ENCODE measurements around the gene ZER1.
"Not testable (repeated sequence)": the region's sequence is repeated elsewhere in the genome, so short reads cannot be mapped to it uniquely, and the experiment has no call there.

ZER1 gene

DNA sequence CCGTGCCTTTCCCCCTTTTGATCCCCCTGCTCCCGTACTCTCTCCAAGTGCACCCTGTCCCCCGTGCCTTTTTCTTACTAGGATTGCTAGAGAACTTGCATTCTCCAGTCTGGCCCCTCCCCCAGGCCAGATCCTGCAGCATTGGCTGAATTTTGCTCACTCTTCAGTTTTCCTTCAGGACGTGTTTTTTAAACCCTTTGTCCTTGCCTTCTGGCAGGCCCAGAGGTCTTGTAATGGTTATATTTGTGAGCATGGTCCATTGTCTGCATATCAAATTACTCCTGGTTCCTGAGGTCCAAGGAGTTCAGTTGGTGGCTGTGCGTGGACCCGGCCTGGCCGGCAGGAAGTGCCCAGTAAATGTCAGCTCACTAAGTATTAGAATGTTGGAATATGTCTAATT, 15.9 kb upstream of the ZER1 start:
- no peak for DNase-seq (ENCODE audit: extremely low read depth, low read depth)
- TF ChIP-seq CTCF (IDR thresholded peaks at IDR 0.05; ENCODE audit: low read depth, low read length, missing control alignments) = no peak
- H3K4me3 ChIP-seq (replicated peaks; ENCODE audit: low read depth, low read length) = peak overlapping the region; percentile 59

DNA sequence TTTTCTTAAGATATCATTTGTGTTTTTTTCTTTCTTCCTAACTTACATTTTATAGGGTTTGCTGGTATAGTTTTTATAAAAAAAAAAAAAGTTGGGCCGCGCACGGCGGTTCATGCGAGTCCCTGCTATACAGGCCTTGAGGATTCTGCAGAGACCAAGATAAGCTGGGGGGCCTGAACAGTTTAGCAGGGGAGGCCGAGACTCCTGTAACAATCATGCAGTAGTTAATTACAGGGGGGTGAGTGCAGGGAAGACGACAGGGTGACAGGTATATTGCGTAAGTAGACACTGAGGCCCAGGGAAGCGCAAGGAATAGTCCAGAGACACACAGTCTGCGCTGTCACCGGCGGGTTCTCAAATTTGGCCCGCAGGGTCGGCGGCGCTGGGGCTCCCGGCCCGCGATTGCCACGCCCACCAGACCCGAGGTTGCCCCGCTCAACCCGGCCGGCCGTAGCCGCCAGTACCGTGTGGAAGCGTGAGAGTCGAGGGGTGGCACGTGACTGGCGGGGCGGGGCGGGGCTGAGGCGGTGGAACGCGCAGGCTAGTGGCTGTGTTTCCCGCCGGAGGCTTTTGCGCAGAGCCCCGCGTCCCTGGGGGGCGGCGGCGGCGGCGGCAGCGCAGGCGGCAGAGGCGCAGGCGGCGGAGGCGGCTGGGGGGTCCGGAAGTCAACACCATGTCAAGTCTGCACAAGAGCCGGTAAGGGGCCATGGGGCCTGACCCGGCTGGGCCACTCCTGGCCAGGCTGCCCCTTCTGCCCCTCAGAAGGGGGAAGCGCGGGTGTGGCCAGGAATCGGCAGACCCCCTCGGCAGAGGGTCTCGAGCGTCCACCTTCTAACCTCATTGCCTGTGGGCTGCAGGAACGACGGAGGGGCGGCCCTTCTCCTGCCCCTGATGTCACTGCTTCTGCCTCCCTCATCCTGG, 15.2 kb upstream of the ZER1 start, which contains the start of gene TBC1D13:
Gene TBC1D13 (plus strand): TSS at position 573 of the 921 bp plus-strand sequence. CDS start 101 bp downstream, at position 674.
- TF ChIP-seq CTCF (IDR thresholded peaks at IDR 0.05; ENCODE audit: low read depth, low read length, missing control alignments) = no peak
- H3K4me3 ChIP-seq (replicated peaks; ENCODE audit: low read depth, low read length) = peak within 1 kb of the TSS; percentile 59
- peak; percentile 21 for DNase-seq (ENCODE audit: extremely low read depth, low read depth)

DNA sequence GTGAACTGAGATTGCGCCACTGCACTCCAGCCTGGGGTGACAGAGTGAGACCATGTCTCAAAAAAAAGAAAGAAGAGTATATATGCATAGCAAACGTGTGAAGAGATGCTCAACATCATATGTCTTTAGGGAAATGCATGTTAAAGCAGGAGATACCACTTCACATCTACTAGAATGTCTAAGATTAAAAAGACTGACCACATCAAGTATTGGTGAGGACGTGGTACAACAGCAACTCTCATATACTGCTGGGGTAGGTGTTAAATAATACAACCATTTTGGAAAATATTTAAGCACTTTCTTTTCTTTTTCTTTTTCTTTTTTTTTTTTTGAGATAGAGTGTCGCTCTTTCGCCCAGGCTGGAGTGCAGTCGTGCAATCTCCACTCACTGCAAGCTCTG, 13.7 kb upstream of the ZER1 start:
- TF ChIP-seq CTCF (IDR thresholded peaks at IDR 0.05; ENCODE audit: low read depth, low read length, missing control alignments) = no peak
- no peak for DNase-seq (ENCODE audit: extremely low read depth, low read depth)
- no peak overlapping the region for H3K4me3 ChIP-seq (replicated peaks; ENCODE audit: low read depth, low read length)

- no peak for DNase-seq (ENCODE audit: extremely low read depth, low read depth)
- H3K4me3 ChIP-seq (replicated peaks; ENCODE audit: low read depth, low read length) = no peak overlapping the region
- no peak for TF ChIP-seq CTCF (IDR thresholded peaks at IDR 0.05; ENCODE audit: low read depth, low read length, missing control alignments)
Observed at GRCh38 chr9:128782669-128783068, 10.9 kb upstream of the ZER1 start.

GRCh38 chr9:128781187-128782070, 9.7 kb upstream of the ZER1 start:
- no peak for DNase-seq (ENCODE audit: extremely low read depth, low read depth)
- no peak for TF ChIP-seq CTCF (IDR thresholded peaks at IDR 0.05; ENCODE audit: low read depth, low read length, missing control alignments)
- H3K4me3 ChIP-seq (replicated peaks; ENCODE audit: low read depth, low read length) = no peak overlapping the region

DNA sequence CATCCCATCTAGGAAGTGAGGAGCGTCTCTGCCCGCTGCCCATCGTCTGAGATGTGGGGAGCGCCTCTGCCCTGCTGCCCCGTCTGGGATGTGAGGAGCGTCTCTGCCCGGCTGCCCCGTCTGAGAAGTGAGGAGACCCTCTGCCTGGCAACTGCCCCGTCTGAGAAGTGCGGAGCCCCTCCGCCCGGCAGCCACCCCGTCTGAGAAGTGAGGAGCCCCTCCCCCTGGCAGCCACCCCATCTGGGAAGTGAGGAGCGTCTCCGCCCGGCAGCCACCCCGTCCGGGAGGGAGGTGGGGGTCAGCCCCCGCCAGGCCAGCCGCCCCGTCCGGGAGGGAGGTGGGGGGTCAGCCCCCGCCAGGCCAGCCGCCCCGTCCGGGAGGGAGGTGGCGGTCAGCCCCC, 8.4 kb upstream of the ZER1 start:
- not testable (repeated sequence) for DNase-seq (ENCODE audit: extremely low read depth, low read depth); H3K4me3 ChIP-seq (replicated peaks; ENCODE audit: low read depth, low read length)

- TF ChIP-seq CTCF (IDR thresholded peaks at IDR 0.05; ENCODE audit: low read depth, low read length, missing control alignments) = no peak
- H3K4me3 ChIP-seq (replicated peaks; ENCODE audit: low read depth, low read length) = no peak overlapping the region
Observed at GRCh38 chr9:128774804-128775203, 3.1 kb upstream of the ZER1 start.

More at GRCh38 chr9:128774804-128775203, 3.1 kb upstream of the ZER1 start:
- no peak for DNase-seq (ENCODE audit: extremely low read depth, low read depth)
